Lung microvascular endothelial cell (primary cell): ENCODE measurements around the gene HEBP1. TPM values are rescaled to one million over a fixed set of nuclear protein-coding genes. Genes with fewer than 3 reads are reported as not detected.

Experiments
- DNase-seq, 2 donors: peaks; one replicate each; pipeline versions ENCODE4 v3.0.0 to v3.0.0-alpha.2; 2010; ENCODE audit warnings: low read depth in 2 of 2
- total RNA-seq: library from RNA; depleted of rRNA; stranded (reverse); fragments of >200 nt; gene quantifications from 2 replicates; pipeline ENCODE4 v1.2.1, GENCODE V29; 2014

Gene HEBP1
- total RNA-seq, 1 donor from 2014 or later = 28.2 TPM

- DNase-seq = peak; percentile 88 to 93
These were observed 7.5 kb downstream of the HEBP1 start for GRCh38 chr12:12992418-12993130.

GRCh38 chr12:12990700-12991468 is 9.2 kb downstream of the HEBP1 start:
- DNase-seq = peak; percentile 45 to 65

GRCh38 chr12:12987421-12987820 is 12.6 kb downstream of the HEBP1 start:
- no peak for DNase-seq

GRCh38 chr12:12986775-12987331 is 13.2 kb downstream of the HEBP1 start:
- no peak for DNase-seq

GRCh38 chr12:12985817-12986408 is 14.2 kb downstream of the HEBP1 start:
- peak; percentile 65 to 77 for DNase-seq

GRCh38 chr12:12984149-12984548 is 15.9 kb downstream of the HEBP1 start:
- DNase-seq = no peak

GRCh38 chr12:12983420-12984035 is 16.5 kb downstream of the HEBP1 start:
- peak; percentile 79 to 85 for DNase-seq

GRCh38 chr12:12982331-12982730 is 17.7 kb downstream of the HEBP1 start:
- no peak for DNase-seq

GRCh38 chr12:12979731-12980259 is 20.3 kb downstream of the HEBP1 start:
- DNase-seq = peak; percentile 56 to 98

- DNase-seq = peak; percentile 20 to 37
These were observed 20.9 kb downstream of the HEBP1 start for GRCh38 chr12:12979126-12979525.

- DNase-seq = no peak
These were observed 22.8 kb downstream of the HEBP1 start for GRCh38 chr12:12977231-12977630.

GRCh38 chr12:12976366-12976765 is 23.7 kb downstream of the HEBP1 start:
- peak in 1 of 2 donors; percentile 83 for DNase-seq

GRCh38 chr12:12975322-12976077 is 24.6 kb downstream of the HEBP1 start:
- peak; percentile 70 to 72 for DNase-seq

- peak in 1 of 2 donors; percentile 57 for DNase-seq
These were observed 25.9 kb downstream of the HEBP1 start for GRCh38 chr12:12974211-12974610.

GRCh38 chr12:12973019-12973418 is 27.0 kb downstream of the HEBP1 start:
- DNase-seq = no peak

- DNase-seq = peak in 1 of 2 donors; percentile 14
These were observed 34.2 kb downstream of the HEBP1 start for GRCh38 chr12:12965836-12966235.

GRCh38 chr12:12964255-12964654 is 35.8 kb downstream of the HEBP1 start:
- no peak for DNase-seq

- DNase-seq = no peak
These were observed 39.3 kb downstream of the HEBP1 start for GRCh38 chr12:12960639-12961209.

- DNase-seq = no peak
These were observed 41.2 kb downstream of the HEBP1 start for GRCh38 chr12:12958886-12959285.
